A549 (cell line): ENCODE data around the gene BAIAP3. TPM values are rescaled to one million over a fixed set of nuclear protein-coding genes. Genes with fewer than 3 reads are reported as not detected.

Experiments used
- ATAC-seq, 2 experiments: fragments of 200-7000 bp in 1 of 2; fragments of >200 bp in 1 of 2; cut with Nextera tagmentation in 1 of 2; cut with Tn5 transposase in 1 of 2; 3 replicates each; pipeline versions ENCODE4 v1.8.0 to v1.9.1; 2018 to 2020; ENCODE audit warnings: mild to moderate bottlenecking in 1 of 2, moderate library complexity in 1 of 2
- CTCF ChIA-PET: fragments of 300-600 bp; sonication (Branson Sonifier 250); formaldehyde crosslinking; extraction: SDS; loops from one replicate; lab custom pipeline; 2021; ENCODE audit warnings: antibody characterized with exemption, inconsistent platforms; lab: Yijun Ruan, JAX
- POLR2A ChIA-PET: fragments of 350-600 bp; formaldehyde crosslinking; extraction: SDS; loops from one replicate; lab custom pipeline; 2021; ENCODE audit warnings: antibody characterized with exemption, inconsistent platforms; lab: Yijun Ruan, JAX
- DNase-seq, 2 experiments: peaks; one replicate each; pipeline versions ENCODE4 v3.0.0 to v3.0.0-alpha.2; 2011 to 2016; ENCODE audit warnings: low read depth in 1 of 2, low spot score in 1 of 2
- FAIRE-seq: peaks from 2 replicates; lab custom pipeline; 2011; peaks lifted over from hg19 to GRCh38; lab: Jason Lieb, UNC
- H3K27ac ChIP-seq, 2 experiments: fragments of >200 bp; sonication (Bioruptor Twin); formaldehyde crosslinking; 3 replicates each; pipeline ENCODE4 v1.5.1; 2016 to 2017
- H3K4me1 ChIP-seq: fragments of >200 bp; sonication (Bioruptor Twin); formaldehyde crosslinking; 3 replicates; pipeline ENCODE4 v1.6.1; 2016
- H3K4me2 ChIP-seq: fragments of >200 bp; sonication (Bioruptor Twin); formaldehyde crosslinking; 3 replicates; pipeline ENCODE4 v1.6.1; 2016
- H3K4me3 ChIP-seq: fragments of >200 bp; sonication (Bioruptor Twin); formaldehyde crosslinking; 3 replicates; pipeline ENCODE4 v1.5.1; 2016
- H3K9me3 ChIP-seq: fragments of >200 bp; sonication (Bioruptor Twin); formaldehyde crosslinking; 3 replicates; pipeline ENCODE4 v1.6.1; 2016
- BCL3 ChIP-seq: fragments of >200 bp; sonication (Bioruptor Twin); formaldehyde crosslinking; IDR thresholded peaks from 3 replicates; pipeline ENCODE4 v1.6.1; 2016
- BHLHE40 ChIP-seq: IDR thresholded peaks from 2 replicates; pipeline ENCODE4 v1.6.1; 2012; ENCODE audit warnings: low read depth, low read length, inconsistent platforms
- CBX2 ChIP-seq: fragments of 200-600 bp; sonication (generic); IDR thresholded peaks from 2 replicates; pipeline ENCODE4 v1.6.1; 2016; ENCODE audit warnings: low read depth, mild to moderate bottlenecking, borderline replicate concordance
- CBX8 ChIP-seq: fragments of 200-600 bp; sonication (generic); IDR thresholded peaks from 2 replicates; pipeline ENCODE4 v1.6.1; 2016
- CEBPB ChIP-seq, 2 experiments: fragments of >200 bp in 1 of 2; sonication (Bioruptor Twin) in 1 of 2; formaldehyde crosslinking in 1 of 2; IDR thresholded peaks; 2 replicates each; pipeline ENCODE4 v1.6.1; 2012 to 2016
- EHMT2 ChIP-seq: fragments of 200-600 bp; sonication (generic); IDR thresholded peaks from 2 replicates; pipeline ENCODE4 v1.6.1; 2016; ENCODE audit warnings: antibody characterized with exemption, low read depth, mild to moderate bottlenecking, moderate library complexity
- FOSL2 ChIP-seq, 2 experiments: fragments of 450-650 bp in 1 of 2; fragments of >200 bp in 1 of 2; sonication (Bioruptor Twin) in 1 of 2; formaldehyde crosslinking; IDR thresholded peaks; 2 replicates each; pipeline versions ENCODE4 v1.5.0 to v1.6.1; 2016 to 2020; ENCODE audit warnings: mild to moderate bottlenecking in 1 of 2, moderate library complexity in 1 of 2
- FOXS1 ChIP-seq: fragments of 250-450 bp; sonication (Bioruptor Pico); IDR thresholded peaks from 2 replicates; pipeline ENCODE4 v1.5.0; 2020; ENCODE audit warnings: mild to moderate bottlenecking, moderate library complexity
- HES2 ChIP-seq: fragments of >200 bp; sonication (Bioruptor Twin); formaldehyde crosslinking; IDR thresholded peaks from 2 replicates; pipeline ENCODE4 v1.6.1; 2016
- HOXA7 ChIP-seq: fragments of 250-450 bp; sonication (Bioruptor Pico); IDR thresholded peaks from 2 replicates; pipeline ENCODE4 v1.5.0; 2020; ENCODE audit warnings: mild to moderate bottlenecking, moderate library complexity
- HOXB13 ChIP-seq: fragments of 250-450 bp; sonication (Bioruptor Pico); IDR thresholded peaks from 2 replicates; pipeline ENCODE4 v1.5.0; 2020; ENCODE audit warnings: low read depth, mild to moderate bottlenecking, moderate library complexity
- MAZ ChIP-seq: fragments of 150-350 bp; IDR thresholded peaks from 2 replicates; pipeline ENCODE4 v1.6.1; 2014; ENCODE audit warnings: antibody characterized with exemption, low read depth, low read length, borderline replicate concordance
- PBX3 ChIP-seq: IDR thresholded peaks from 2 replicates; pipeline ENCODE4 v1.6.1; 2012
- PHF8 ChIP-seq: fragments of 200-600 bp; sonication (generic); IDR thresholded peaks from 2 replicates; pipeline ENCODE4 v1.6.1; 2016; ENCODE audit warnings: low read depth, mild to moderate bottlenecking, antibody characterized with exemption, moderate library complexity, borderline replicate concordance
- RCOR1 ChIP-seq: fragments of 150-350 bp; IDR thresholded peaks from 2 replicates; pipeline ENCODE4 v1.6.1; 2014; ENCODE audit warnings: antibody characterized with exemption, low read length, low read depth
- REST ChIP-seq: fragments of 200-600 bp; sonication (generic); IDR thresholded peaks from 2 replicates; pipeline ENCODE4 v1.6.1; 2016; ENCODE audit warnings: antibody characterized with exemption, mild to moderate bottlenecking, moderate library complexity
- RNF2 ChIP-seq: fragments of 200-600 bp; sonication (generic); IDR thresholded peaks from 2 replicates; pipeline ENCODE4 v1.6.1; 2016; ENCODE audit warnings: low read depth, mild to moderate bottlenecking, antibody characterized with exemption, moderate library complexity, borderline replicate concordance
- TP53 ChIP-seq: fragments of 250-450 bp; sonication (Bioruptor Pico); IDR thresholded peaks from 2 replicates; pipeline ENCODE4 v1.5.0; 2021; ENCODE audit warnings: mild to moderate bottlenecking, moderate library complexity
- USF2 ChIP-seq: fragments of 450-650 bp; IDR thresholded peaks from 2 replicates; pipeline ENCODE4 v1.6.1; 2014; ENCODE audit warnings: antibody characterized with exemption
- WGBS: methylation state at CpG from one replicate; pipeline ENCODE4 v1.1.6; 2017; ENCODE audit errors: missing lambda C conversion rate; 5-methylcytosine and 5-hydroxymethylcytosine counted together
- polyA plus RNA-seq, 4 experiments: library from polyadenylated mRNA; depleted of rRNA in 3 of 4; stranded (reverse); fragments of >200 nt; fragmentation: RNase III in 1 of 4; extraction: RNeasy Plus Mini Kit Qiagen cat#74134 plus additional on column Dnase treatment in 1 of 4; gene quantifications; 2 replicates in 3 of 4; 3 replicates in 1 of 4; pipeline ENCODE4 v1.2.3, GENCODE V29; 2011 to 2017

The BAIAP3 gene
- polyA plus RNA-seq, 2 of the 4 experiments (the other 2 are of a cell fraction), result 0.31 to 0.32 TPM

GRCh38 chr16:1389762-1390161 lies 56.3 kb downstream of the BAIAP3 start:
- no peak overlapping the region for H3K4me2 ChIP-seq
- H3K4me1 ChIP-seq, result no peaks in the 10 kb centered on the region
- ATAC-seq (no peak), DNase-seq (no peak), FAIRE-seq (no peak)
- H3K4me3 ChIP-seq, result no peak overlapping the region
- ChIA-PET CTCF (interaction anchor here (0.9 to 2.4 kb wide), 2 partner anchors 22 to 26 kb away, joined by 3 to 8 read pairs; no protein-coding TSS in a partner anchor), POLR2A (no interaction called here)
- H3K27ac ChIP-seq, result no peak overlapping the region
- TF ChIP-seq CBX8, result no peak
- TF ChIP-seq RNF2, result no peak
- TF ChIP-seq PHF8, result no peak
- TF ChIP-seq EHMT2, result no peak
- TF ChIP-seq FOXS1 (CRISPR knock-in tag), result no peak
- TF ChIP-seq FOSL2 (IDR thresholded peaks at IDR 0.05), result no peak
- TF ChIP-seq FOSL2 (CRISPR knock-in tag; IDR thresholded peaks at IDR 0.05), result no peak
- TF ChIP-seq MAZ, result no peak
- TF ChIP-seq BHLHE40, result no peak
- TF ChIP-seq HES2, result no peak
- TF ChIP-seq CEBPB (IDR thresholded peaks at IDR 0.05), result no peak
- no peak for TF ChIP-seq HOXA7
- no peak for TF ChIP-seq PBX3
- no peak for TF ChIP-seq CBX2
- TF ChIP-seq HOXB13 (CRISPR knock-in tag), result no peak
- no peak for TF ChIP-seq TP53 (CRISPR knock-in tag)
- TF ChIP-seq BCL3, result no peak
- WGBS, result 88% methylated on average over 7 of the region's 7 CpGs
- H3K9me3 ChIP-seq, result no peaks in the 10 kb centered on the region

GRCh38 chr16:1390239-1390779 lies 56.9 kb downstream of the BAIAP3 start:
- Histone ChIP-seq H3K9me3 (no peaks in the 10 kb centered on the region), H3K4me2 (no peak overlapping the region), H3K4me3 (no peak overlapping the region), H3K27ac (no peak overlapping the region), H3K4me1 (no peaks in the 10 kb centered on the region)
- CTCF ChIA-PET, result interaction anchor here (0.6 to 2.4 kb wide), 3 partner anchors 17 to 576 kb away, joined by 3 to 8 read pairs (median 3); no protein-coding TSS in a partner anchor
- 93% methylated on average over 27 of the region's 28 CpGs for WGBS
- DNase-seq (no peak), FAIRE-seq (no peak), ATAC-seq (no peak)
- no peak for TF ChIP-seq REST
- TF ChIP-seq USF2, result no peak
- no peak for TF ChIP-seq RCOR1
- POLR2A ChIA-PET, result no interaction called here
